NCI-H2107 treated with DMSO at 0.1 percent for 48 hours (cell line): ENCODE data around the gene USH2A.
A peak's percentile ranks its signal among the peaks of the same experiment; 100 is the strongest.

ENCODE experiments used
- DNase-seq: peaks from one replicate; lab custom pipeline; 2025; ENCODE audit not compliant: unreplicated experiment; lab: John Stamatoyannopoulos, UW

Gene USH2A

DNA sequence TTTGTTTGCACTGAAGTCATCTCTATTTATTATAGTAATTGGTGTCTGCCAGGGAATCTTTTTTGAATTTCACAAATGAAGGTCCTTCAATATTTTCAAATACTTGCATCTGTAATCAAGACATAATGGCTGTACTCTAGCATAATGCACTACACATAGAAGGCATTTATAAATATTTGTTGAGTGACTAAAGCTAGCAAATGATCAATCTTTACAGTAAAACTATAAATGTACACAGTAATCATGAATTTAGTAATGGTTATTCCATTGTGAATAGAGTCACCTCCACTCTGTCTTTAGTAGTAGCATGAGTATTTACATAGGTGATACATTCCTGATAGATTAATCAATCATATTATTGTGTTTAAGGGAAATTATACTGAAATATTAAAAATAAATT, 119.6 kb downstream of the USH2A start:
- no peak for DNase-seq

DNA sequence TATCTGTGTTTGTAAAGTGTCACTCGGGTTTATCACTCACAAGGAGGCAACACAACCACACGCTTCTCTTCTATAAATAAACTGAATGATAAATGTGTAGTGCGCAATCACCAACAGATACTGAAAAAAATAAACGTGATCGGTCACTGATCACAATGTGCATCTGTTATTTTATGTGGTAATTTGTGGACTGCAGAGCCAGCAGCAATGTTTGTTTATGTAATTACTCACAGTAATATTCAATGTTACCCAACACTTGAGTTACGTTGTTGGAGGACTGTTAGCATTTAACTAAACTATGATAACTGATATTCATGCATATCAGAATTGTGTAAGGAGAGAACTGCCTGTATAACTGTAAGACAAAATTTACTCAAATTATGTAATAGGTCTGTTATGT, 129.6 kb downstream of the USH2A start:
- no peak for DNase-seq

DNA sequence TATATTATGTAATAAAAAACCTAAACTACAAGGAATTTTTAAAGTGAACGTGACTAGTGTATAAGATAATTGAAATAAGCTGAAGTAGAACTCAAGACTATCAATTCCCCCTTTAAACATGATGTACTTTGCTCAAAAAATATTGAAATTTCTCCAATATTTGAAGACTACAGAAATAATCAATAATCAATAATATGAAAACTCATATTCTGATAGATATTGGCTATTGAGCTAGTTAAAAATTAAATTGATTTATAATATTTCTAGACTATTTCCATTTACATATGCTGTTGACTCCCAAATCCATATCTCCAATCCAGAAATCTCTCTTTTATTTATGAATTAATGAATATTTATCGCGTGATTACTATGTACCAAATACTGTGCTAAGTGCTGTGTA, 133.2 kb downstream of the USH2A start:
- DNase-seq: no peak

DNA sequence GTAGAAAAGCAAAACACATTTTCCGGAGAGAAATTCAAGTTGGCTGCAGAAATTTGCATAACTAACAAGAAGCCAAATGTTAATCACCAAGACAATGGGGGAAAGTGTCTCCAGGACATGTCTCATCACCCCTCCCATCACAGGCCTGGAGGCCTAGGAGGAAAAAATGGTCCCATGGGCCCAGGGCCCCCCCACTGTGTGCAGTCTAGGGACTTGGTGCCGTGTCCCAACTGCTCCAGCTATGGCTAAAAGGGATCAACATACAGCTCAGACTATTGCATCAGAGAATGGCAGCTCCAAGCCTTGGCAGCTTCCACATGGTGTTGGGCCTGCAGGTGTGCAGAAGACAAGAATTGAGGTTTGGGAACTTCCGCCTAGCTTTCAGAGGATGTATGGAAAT, 138.2 kb downstream of the USH2A start:
- DNase-seq: no peak

DNA sequence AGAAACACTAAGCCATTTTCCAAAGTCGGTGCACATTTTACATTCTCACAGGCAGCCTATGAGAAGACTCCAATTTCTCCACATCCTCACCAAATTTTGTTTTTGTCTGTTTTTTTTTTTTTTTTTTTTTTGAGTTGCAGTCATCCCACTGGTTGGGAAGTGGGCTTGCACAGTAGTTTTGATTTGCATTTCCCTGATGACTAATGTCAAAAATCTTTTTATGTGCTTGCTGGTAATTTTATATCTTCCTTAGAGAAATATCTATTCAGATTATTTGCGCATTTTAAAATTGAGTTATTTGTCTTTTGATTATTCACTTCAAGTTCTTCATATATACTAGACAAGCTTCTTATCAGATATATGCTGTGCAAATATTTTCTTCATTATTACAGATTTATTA, 141.5 kb downstream of the USH2A start:
- DNase-seq: no peak

DNA sequence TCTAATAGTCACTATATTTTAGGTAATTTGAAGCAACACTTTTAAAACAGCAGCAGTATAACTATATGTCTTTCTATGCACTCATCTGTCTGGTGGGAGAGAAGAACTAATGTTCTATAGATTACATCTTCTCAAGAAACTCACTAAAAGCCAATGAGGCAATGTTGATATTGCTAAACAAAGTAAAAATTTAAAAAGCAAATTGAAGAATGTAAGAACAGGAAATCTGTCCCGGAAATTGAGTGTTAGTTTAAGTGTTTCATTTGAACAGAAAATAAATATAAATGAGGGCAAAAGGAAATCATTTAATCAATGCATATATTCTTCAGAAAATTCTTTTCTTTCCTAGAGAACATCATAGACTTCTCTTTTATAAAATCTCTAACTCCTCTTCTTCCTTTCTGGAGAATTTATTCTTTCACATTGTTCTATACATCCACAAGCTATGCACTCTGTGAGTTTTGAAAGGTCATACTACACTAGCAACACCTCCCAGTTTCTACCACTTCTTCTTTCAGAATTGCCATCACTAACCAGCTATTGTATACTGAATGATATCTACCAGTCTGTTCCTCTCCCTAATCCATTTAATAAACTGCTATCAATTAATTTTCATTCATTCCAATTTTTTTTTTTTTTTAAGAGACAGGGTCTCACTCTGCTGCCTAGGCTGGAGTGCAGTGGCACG, 153.0 kb downstream of the USH2A start:
- no peak for DNase-seq

DNA sequence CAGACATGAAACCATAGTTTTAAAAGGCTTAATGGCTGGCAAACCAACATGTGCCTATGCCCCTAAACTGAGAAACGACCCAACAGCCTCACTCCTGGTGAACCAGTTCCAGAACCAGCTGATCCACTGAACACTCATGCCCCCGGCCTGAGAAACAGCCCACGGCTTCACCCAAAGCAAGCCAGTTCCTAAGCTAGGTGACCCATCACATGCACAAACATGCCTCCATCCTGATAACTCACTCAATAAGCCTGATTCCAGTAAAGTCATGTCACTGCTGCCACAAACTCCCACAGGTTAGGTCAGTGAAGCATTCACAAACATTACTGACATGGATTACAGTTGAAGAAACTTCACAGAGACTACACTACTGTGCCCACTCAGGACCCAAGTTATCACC, 161.6 kb downstream of the USH2A start:
- no peak for DNase-seq

DNA sequence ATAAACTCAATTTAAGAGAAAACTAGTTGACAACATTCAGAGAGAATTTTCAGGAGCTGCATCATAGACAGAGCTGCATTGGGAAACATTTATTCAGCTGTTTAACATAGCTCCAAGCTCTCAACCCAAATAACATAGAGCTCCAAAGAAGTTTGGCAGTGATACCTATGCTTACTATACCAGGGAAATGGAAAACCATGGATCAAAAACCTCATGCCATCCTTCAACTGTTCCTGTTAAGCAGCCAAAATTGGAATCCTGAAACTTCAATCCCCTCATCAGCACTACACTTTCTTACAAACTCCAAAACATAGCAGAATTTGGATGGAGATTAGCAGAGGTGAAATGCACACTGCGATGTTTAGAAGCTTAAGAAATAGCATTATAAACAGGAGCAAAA, 164.4 kb downstream of the USH2A start:
- no peak for DNase-seq

DNA sequence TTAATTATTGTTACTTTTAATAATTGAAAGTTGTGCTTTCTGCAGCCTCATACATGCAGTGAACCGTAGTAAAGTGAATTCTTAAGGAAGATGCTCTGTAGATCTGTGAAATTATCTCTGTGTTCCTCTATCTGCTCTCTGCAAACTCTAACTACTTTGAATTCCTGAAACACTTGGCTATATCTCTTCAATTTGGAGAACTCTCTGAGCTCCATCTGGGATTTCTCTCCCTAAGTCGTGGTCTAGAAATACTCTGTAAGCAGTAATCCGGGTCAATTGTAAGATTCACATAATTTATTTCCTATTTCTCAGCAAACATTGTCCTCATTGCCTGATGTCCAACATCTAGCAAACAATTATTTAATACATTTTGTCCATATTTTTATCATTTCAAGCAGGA, 164.9 kb downstream of the USH2A start:
- DNase-seq: no peak

DNA sequence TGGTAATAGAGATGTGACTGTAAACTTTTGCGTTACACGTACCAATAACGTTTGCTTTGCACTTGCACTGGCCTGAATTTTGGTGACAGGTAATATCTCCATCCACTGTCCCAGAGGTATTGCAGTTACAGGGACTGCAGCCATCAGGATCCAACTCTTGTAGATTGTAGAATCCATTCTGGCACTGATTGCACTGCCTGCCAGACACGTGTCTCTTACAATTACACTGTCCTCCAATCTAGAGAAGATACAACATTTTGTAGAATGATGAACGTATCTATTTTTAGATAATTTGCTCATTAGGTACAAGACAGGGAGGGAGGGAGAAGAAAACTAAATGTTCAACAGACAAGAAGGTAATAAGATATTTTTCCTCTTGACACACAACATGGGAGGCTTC, 172.4 kb downstream of the USH2A start:
- no peak for DNase-seq

DNA sequence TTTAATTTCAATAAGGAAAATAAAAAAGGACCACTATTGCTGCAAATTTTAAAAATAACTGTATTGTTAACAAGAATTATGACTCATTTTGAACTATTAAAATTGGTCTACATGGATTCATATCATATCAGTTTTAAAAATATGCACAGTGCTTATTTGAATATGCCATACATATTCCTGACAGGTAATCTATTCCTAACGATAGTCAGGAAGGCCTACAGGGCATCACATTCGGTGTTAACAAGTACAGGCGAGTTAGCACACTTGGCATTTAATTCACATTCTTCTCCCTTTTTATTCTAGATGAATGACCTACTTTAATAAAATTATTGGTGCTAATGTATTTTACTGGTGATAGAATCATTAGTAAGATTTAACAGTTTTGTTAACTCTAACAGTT, 174.6 kb downstream of the USH2A start:
- DNase-seq: no peak

DNA sequence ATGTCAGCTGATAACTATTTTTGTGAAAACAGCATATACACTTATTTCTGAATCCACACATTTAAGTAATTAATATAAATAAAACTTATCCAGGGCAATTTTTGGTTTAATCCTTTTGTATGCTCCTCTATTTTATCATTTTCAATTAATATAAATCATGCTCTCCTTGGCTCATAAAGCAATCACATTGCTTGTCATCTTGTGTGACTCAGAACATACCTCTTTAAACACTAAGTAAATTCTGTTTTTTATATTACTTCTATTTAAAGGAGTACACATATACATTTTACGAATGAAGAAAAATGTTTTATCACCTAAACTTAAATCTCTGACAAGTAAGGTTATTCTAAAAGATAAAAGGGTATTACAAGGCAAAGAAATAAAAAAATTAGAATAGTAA, 175.3 kb downstream of the USH2A start:
- DNase-seq: no peak

DNA sequence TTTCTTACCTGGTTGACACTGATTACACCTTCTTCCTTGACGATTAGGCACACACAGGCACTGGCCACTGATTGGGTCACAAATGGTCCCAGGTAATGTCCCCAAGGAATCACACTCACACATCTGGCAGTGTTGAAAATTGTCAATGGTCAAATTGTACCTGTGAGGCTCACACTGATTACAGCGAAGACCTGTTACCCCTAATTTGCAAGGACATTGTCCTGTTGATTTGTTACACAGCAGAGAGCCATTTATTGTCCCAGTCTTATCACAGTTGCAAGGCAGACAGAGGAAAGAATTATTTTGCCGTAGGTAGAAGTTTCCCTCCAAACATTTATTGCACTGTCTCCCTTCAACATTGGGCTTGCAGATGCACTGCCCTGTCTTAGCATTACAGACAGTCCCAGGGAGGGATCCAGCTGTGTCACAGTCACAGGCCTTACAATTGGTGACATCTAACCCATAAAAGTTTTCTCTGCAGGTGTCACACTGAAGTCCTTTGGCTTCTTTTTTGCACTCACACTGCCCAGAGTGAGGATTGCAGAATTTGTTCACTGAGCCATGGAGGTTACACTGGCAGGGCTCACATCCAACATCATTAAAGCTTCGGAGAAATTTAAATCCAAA, 176.6 kb downstream of the USH2A start:
- DNase-seq: no peak

DNA sequence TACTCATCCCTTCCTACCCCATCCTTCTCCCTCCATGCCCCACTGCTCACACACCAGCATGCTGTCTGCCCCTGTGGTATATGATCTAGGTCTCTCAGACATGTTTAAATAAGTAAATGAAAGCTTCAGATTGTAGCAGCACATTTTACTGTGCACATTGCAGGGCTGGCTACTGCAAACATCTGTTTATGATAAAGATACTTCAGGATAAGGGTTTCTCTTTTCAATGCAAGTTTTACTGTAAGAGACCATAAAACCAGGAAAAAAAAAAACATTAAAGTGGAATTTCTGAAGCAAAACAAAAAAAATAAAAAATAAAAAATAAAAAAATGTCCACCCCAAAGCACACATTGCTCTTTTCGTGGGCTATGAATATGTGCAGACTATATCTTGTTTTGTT, 184.4 kb downstream of the USH2A start:
- no peak for DNase-seq

DNA sequence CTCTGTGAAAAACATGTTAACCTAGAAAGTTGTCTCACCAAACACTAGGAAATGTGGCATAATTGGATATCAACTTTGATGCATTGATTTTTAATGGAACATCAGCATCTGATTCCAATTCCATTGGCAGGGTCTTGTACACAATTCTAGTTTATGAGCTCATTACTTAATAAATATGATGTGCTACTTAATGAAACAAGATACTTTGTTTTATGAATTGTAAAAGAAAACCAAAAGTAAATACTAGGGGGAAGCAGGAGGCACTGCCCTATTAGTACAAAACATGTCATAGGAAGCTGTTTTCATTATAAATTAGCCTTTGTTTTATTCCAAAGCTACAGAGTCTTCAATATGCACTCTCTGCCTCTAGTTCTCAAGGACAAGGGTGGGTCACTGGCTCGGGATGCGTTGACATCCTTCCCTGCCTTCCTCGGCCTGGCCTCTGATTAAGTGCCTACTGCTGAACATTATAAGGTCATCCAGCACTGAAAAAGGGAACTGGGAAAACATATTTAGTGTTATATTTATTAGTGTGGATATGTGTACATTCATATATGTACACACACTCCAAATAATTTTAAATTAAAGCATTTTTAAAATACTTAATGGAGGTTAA, 185.2 kb downstream of the USH2A start:
- DNase-seq: no peak

DNA sequence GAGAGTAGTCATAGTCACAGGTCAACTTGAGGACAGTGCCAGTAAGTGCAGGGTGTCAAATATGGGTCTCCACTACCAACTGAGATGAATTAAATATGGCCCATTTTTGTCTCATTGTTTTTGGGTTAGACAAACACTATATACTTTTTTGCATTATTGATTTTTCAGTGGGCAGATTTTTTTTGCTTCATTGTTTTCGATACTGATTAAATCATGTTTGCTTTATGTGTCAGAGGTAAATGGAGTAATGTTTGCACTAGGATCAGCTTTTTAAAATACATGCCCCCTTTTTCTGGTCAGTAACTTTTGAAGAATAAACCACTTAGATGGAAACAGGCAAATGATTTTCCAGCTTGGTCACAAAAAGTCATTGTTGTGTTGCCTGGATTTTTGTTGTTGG, 199.0 kb downstream of the USH2A start:
- DNase-seq: no peak

DNA sequence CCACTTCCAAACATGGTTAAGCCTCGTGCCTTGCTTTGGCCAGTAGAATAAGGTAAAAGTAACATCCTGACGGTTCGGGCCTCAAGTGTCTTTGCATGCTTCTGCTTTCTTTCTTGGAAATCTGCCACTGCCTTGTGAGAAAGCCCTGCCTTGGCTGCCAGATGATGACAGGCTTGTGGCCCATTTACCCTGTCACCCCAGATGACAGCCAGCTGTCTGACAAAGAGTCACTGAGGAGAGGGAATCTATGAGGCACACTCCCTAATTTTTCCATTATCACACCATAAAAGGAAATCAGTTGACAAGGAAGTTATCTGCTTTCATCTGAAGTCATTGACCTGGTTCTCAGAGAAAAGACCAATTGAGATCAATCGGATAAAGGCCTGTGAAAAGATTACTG, 199.8 kb downstream of the USH2A start:
- DNase-seq: no peak

DNA sequence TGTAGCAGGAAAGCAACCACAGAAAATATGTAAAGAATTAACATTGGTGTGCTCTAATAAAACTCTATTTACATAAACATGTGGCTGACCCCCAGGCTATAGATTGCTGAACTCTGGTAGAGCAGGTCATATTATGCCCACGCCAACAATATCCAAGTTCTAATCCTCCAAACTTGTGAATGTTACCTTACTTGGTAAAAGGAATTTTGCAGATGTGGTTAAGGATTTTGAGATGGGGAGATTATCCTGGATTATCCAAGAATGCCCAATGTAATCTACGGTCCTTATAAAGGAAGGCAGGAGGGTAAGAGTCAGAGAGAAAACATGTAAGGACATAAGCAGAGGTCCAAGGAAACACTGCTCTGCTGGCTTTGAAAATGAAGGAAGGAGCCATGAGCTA, 201.0 kb downstream of the USH2A start:
- DNase-seq: no peak

DNA sequence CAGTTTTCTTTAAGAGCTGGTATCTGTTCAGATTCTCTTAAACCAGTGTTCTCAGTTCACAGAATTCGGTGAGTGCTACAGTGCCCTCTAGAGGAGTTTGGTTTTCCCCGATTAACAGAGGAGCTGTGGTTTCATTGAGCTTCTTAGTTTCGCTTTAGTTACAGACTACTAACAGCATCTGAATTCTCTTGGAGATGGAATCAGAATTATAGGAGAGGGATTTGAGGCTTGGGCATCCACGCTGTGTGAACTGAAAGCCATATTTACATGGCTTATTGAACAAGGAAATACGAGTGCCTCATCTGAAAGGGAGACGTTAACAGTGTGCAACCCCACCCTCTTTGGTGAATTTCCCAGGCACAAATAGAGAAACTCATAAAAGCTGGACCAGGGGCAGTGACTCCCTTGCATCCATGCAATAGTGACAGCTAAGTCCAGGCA, 202.0 kb downstream of the USH2A start:
- peak; percentile 95 for DNase-seq

DNA sequence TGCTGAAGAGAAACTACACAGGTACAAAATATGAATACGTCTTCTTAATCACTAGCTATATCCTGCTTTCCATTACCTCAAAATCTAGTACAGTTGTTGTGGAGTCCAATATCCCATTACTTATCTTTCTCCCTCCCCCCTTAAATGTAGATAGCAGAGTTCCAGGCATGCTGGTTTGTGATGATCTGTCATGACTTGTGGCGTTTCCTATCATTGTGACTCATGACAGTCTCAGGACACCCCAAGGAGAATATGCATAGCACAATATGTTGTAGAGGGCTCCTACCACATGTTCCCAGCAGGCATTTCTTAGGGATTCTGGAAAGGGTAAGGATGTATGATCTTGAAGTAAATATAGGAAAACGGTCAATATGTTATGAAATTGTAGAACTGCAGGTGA, 206.9 kb downstream of the USH2A start:
- DNase-seq: no peak

DNA sequence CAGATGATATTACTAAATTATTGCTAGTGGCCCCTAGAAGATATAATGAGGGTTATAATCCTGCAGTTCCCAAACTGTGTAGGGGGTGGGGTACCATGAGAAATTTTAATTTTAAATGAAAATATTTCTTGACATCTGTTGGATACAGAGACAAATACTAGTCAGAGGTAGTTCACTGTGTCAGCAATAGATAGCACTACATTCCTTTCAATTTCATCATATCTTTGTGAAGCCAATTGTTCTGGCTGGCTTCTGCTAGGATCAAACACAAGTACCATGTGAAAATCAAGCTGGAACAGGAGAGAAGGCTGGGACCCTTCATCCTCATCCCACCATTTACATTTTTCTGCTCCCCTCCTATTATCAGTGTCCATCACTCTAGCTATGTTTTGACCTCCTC, 208.1 kb downstream of the USH2A start:
- DNase-seq: no peak

DNA sequence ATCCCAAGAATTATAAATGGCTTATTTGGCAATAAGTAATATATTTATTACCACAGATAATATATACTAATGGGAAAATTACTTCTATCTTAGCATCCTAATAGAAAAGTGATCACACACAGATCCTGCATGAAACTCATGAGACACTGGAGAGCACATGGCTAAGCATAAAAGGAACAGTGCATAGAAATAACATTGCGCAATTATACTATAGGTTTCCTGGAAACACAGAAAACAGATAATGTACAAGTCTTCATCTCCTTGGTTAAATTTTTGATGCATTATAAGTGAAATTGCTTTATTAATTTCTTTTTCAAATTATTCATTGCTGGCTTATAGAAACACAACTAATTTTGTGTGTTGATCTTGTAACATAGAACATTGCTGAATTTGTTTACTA, 210.4 kb downstream of the USH2A start:
- no peak for DNase-seq

DNA sequence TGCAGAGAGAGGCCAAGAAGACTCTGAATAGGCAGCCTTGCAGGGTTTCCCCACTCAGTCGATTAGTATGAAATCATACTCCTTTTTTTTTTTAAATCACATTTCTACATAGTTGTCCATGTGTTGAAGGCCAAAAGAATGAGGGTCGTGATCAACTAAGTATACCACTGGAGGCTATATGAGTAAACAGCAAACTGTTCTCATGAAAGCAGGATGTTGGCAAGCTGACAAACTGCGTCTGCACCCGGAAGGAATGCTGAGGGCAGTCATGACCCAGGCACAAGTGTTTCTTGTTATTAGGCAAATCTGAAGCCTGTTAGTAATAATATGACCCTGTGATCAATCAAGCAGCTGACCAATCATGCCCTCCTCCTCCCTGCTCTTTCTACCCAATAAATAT, 213.2 kb downstream of the USH2A start:
- DNase-seq: no peak
